Mucosa of descending colon (tissue), 3 donors: ENCODE measurements around the gene LHPP. TPM values are rescaled to one million over a fixed set of nuclear protein-coding genes. Genes with fewer than 3 reads are reported as not detected.
A peak's percentile ranks its signal among the peaks of the same experiment; 100 is the strongest.

Source experiments
- ATAC-seq: fragments of 200-7000 bp; cut with Tn5 transposase; one replicate; pipeline ENCODE4 v1.9.1; 2020; ENCODE audit warnings: mild to moderate bottlenecking, moderate library complexity
- DNase-seq, 3 donors: peaks; one replicate each; pipeline ENCODE4 v3.0.0-alpha.2; 2020
- H3K36me3 ChIP-seq: fragments of 200-600 bp; one replicate; pipeline ENCODE4 v1.8.0; 2021; ENCODE audit warnings: low read depth, mild to moderate bottlenecking
- H3K4me1 ChIP-seq: fragments of 200-600 bp; one replicate; pipeline ENCODE4 v1.8.0; 2021; ENCODE audit warnings: low read depth, mild to moderate bottlenecking
- H3K4me3 ChIP-seq: fragments of 200-600 bp; one replicate; pipeline ENCODE4 v1.8.0; 2021; ENCODE audit warnings: mild to moderate bottlenecking
- H3K9me3 ChIP-seq: fragments of 200-600 bp; one replicate; pipeline ENCODE4 v1.8.0; 2021; ENCODE audit warnings: mild to moderate bottlenecking
- CTCF ChIP-seq: fragments of 200-600 bp; IDR thresholded peaks from one replicate; pipeline ENCODE4 v1.8.0; 2022; ENCODE audit warnings: antibody characterized with exemption, mild to moderate bottlenecking
- intact Hi-C, 2 donors: fragments of 100-400 bp; cut with DNase I in 1 of 2; cut with micrococcal nuclease in 1 of 2; formaldehyde crosslinking; loops; one replicate each; pipeline versions ENCODE4 v1.11.0 to v1.11.1; 2022; cut with DNase I, micrococcal nuclease
- total RNA-seq, 3 donors: library from RNA; stranded (reverse); fragmentation: NEBNext Ultra II Directional in 2 of 3; extraction: Animal tissue kit (Norgen Biotek cat#: 25700) in 2 of 3; gene quantifications; one replicate each; pipeline versions ENCODE4 v1.2.1 to v1.2.4, GENCODE V29; 2021 to 2023
- donor health status: DM: no; HTN: no; CAD: no; lungs with moderate emphysema.
- donor health status: DM: no; HTN: no; CAD: no.
- donor health status: DM: no; HTN: yes; CAD: no.

LHPP gene
- total RNA-seq, 3 donors from 2014 or later = 19.7 to 46.7 (median 26.5) TPM

GRCh38 chr10:124637746-124638145, 176.1 kb downstream of the LHPP start:
- DNase-seq = peak in 1 of 3 donors; percentile 34
- no peak for TF ChIP-seq CTCF
- Histone ChIP-seq H3K4me3 (no peak overlapping the region), H3K9me3 (no peaks in the 10 kb centered on the region), H3K4me1 (peaks cover 5% of the 10 kb centered on the region), H3K36me3 (no peaks in the 10 kb centered on the region)
- ATAC-seq = no peak
- intact Hi-C loops = no loop called here

- TF ChIP-seq CTCF = no peak
- DNase-seq = peak in 1 of 3 donors; percentile 39
- Histone ChIP-seq H3K9me3 (no peaks in the 10 kb centered on the region), H3K4me1 (peaks cover 5% of the 10 kb centered on the region), H3K4me3 (no peak overlapping the region), H3K36me3 (no peaks in the 10 kb centered on the region)
- intact Hi-C loops = no loop called here
- ATAC-seq = no peak
Observed at GRCh38 chr10:124639206-124639605, 177.6 kb downstream of the LHPP start.

- Histone ChIP-seq H3K4me1 (peaks cover 5% of the 10 kb centered on the region), H3K36me3 (no peaks in the 10 kb centered on the region), H3K9me3 (no peaks in the 10 kb centered on the region), H3K4me3 (no peak overlapping the region)
- peak in 1 of 3 donors; percentile 17 for DNase-seq
- no peak for ATAC-seq
- intact Hi-C loops = loop anchor here (10.0 kb wide), 1 partner anchor 105 kb away; the partner anchor contains the start of gene FAM53B (in 2 of the 2)
- TF ChIP-seq CTCF = no peak
Observed at GRCh38 chr10:124639646-124640045, 178.0 kb downstream of the LHPP start.

- intact Hi-C loops = loop anchor here (10.0 kb wide), 1 partner anchor 105 kb away; the partner anchor contains the start of gene FAM53B (in 2 of the 2)
- no peak overlapping the region for H3K4me3 ChIP-seq
- H3K4me1 ChIP-seq = peaks cover 5% of the 10 kb centered on the region
- no peak for TF ChIP-seq CTCF
- DNase-seq (peak in 1 of 3 donors; percentile 42), ATAC-seq (no peak)
- H3K9me3 ChIP-seq = no peaks in the 10 kb centered on the region
- no peaks in the 10 kb centered on the region for H3K36me3 ChIP-seq
Observed at GRCh38 chr10:124640056-124640455, 178.4 kb downstream of the LHPP start.

- no peak for TF ChIP-seq CTCF
- ATAC-seq (peak; percentile 40), DNase-seq (peak in 1 of 3 donors; percentile 65)
- no peaks in the 10 kb centered on the region for H3K36me3 ChIP-seq
- peaks cover 5% of the 10 kb centered on the region for H3K4me1 ChIP-seq
- intact Hi-C loops = loop anchor here (10.0 kb wide), 1 partner anchor 104 kb away; the partner anchor contains the start of gene FAM53B (in 2 of the 2)
- H3K4me3 ChIP-seq = no peak overlapping the region
- H3K9me3 ChIP-seq = no peaks in the 10 kb centered on the region
Observed at GRCh38 chr10:124640538-124641231, 179.1 kb downstream of the LHPP start.
